Lower lobe of right lung (tissue), 2 donors: ENCODE results near the gene NTSR1. TPM values are rescaled to one million over a fixed set of nuclear protein-coding genes. Genes with fewer than 3 reads are reported as not detected.

Experiments used
- ATAC-seq, 2 donors: fragments of 200-7000 bp; cut with Tn5 transposase; one replicate each; pipeline ENCODE4 v1.9.1; 2020 to 2022; ENCODE audit warnings: mild to moderate bottlenecking in 2 of 2, moderate library complexity in 2 of 2
- DNase-seq: peaks from one replicate; pipeline ENCODE4 v3.0.0-alpha.2; 2020
- H3K27ac ChIP-seq: fragments of 200-600 bp; one replicate; pipeline ENCODE4 v1.8.0; 2022
- H3K27me3 ChIP-seq: fragments of 200-600 bp; one replicate; pipeline ENCODE4 v1.8.0; 2022; ENCODE audit warnings: low read depth
- H3K36me3 ChIP-seq: fragments of 200-600 bp; one replicate; pipeline ENCODE4 v1.8.0; 2022; ENCODE audit warnings: mild to moderate bottlenecking
- H3K4me1 ChIP-seq: fragments of 200-600 bp; one replicate; pipeline ENCODE4 v1.8.0; 2022
- H3K4me3 ChIP-seq: fragments of 200-600 bp; one replicate; pipeline ENCODE4 v1.8.0; 2022; ENCODE audit warnings: mild to moderate bottlenecking
- H3K9me3 ChIP-seq: fragments of 200-600 bp; one replicate; pipeline ENCODE4 v1.8.0; 2022
- intact Hi-C: fragments of 100-400 bp; cut with DNase I; formaldehyde crosslinking; loops from one replicate; pipeline ENCODE4 v1.11.0; 2022
- total RNA-seq: library from RNA; stranded (reverse); fragmentation: NEBNext Ultra II Directional; extraction: Animal tissue kit (Norgen Biotek cat#: 25700); gene quantifications from one replicate; pipeline ENCODE4 v1.2.1, GENCODE V29; 2021
- TF ChIP-seq, protein P1 (sequence below): fragments of 200-600 bp; IDR thresholded peaks from one replicate; pipeline ENCODE4 v1.8.0; 2022; ENCODE audit warnings: antibody characterized with exemption, mild to moderate bottlenecking
- donor health status: DM: no; HTN: yes; CAD: no; lungs with severe emphysema.

Gene NTSR1
- total RNA-seq, 1 donor from 2014 or later: not detected

GRCh38 chr20:62735331-62735821, 26.7 kb downstream of the NTSR1 start:
- no peak overlapping the region for H3K4me3 ChIP-seq
- peaks cover 9% of the 10 kb centered on the region for H3K4me1 ChIP-seq
- TF ChIP-seq, protein P1, sequence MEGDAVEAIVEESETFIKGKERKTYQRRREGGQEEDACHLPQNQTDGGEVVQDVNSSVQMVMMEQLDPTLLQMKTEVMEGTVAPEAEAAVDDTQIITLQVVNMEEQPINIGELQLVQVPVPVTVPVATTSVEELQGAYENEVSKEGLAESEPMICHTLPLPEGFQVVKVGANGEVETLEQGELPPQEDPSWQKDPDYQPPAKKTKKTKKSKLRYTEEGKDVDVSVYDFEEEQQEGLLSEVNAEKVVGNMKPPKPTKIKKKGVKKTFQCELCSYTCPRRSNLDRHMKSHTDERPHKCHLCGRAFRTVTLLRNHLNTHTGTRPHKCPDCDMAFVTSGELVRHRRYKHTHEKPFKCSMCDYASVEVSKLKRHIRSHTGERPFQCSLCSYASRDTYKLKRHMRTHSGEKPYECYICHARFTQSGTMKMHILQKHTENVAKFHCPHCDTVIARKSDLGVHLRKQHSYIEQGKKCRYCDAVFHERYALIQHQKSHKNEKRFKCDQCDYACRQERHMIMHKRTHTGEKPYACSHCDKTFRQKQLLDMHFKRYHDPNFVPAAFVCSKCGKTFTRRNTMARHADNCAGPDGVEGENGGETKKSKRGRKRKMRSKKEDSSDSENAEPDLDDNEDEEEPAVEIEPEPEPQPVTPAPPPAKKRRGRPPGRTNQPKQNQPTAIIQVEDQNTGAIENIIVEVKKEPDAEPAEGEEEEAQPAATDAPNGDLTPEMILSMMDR: no peak
- intact Hi-C loops: no loop called here
- H3K36me3 ChIP-seq: no peaks in the 10 kb centered on the region
- no peak for ATAC-seq
- no peak overlapping the region for H3K27ac ChIP-seq
- peaks cover 21% of the 10 kb centered on the region for H3K27me3 ChIP-seq
- DNase-seq: peak; percentile 20
- no peaks in the 10 kb centered on the region for H3K9me3 ChIP-seq

- intact Hi-C loops: no loop called here
- H3K36me3 ChIP-seq: no peaks in the 10 kb centered on the region
- H3K4me1 ChIP-seq: peaks cover 15% of the 10 kb centered on the region
- no peak overlapping the region for H3K4me3 ChIP-seq
- peaks cover 26% of the 10 kb centered on the region for H3K27me3 ChIP-seq
- no peak for ATAC-seq
- TF ChIP-seq, protein P1: no peak
- peak; percentile 16 for DNase-seq
- H3K9me3 ChIP-seq: no peaks in the 10 kb centered on the region
- no peak overlapping the region for H3K27ac ChIP-seq
Observed at GRCh38 chr20:62736026-62736406, 27.4 kb downstream of the NTSR1 start.

GRCh38 chr20:62736407-62737071, 27.9 kb downstream of the NTSR1 start:
- Histone ChIP-seq H3K4me1 (peaks cover 20% of the 10 kb centered on the region), H3K9me3 (no peaks in the 10 kb centered on the region), H3K36me3 (no peaks in the 10 kb centered on the region), H3K27me3 (peaks cover 31% of the 10 kb centered on the region), H3K4me3 (no peak overlapping the region), H3K27ac (no peak overlapping the region)
- TF ChIP-seq, protein P1: no peak
- intact Hi-C loops: no loop called here
- no peak for ATAC-seq
- peak; percentile 32 for DNase-seq

- intact Hi-C loops: no loop called here
- peaks cover 39% of the 10 kb centered on the region for H3K27me3 ChIP-seq
- ATAC-seq: no peak
Observed at GRCh38 chr20:62737271-62737811, 28.7 kb downstream of the NTSR1 start.

DNA sequence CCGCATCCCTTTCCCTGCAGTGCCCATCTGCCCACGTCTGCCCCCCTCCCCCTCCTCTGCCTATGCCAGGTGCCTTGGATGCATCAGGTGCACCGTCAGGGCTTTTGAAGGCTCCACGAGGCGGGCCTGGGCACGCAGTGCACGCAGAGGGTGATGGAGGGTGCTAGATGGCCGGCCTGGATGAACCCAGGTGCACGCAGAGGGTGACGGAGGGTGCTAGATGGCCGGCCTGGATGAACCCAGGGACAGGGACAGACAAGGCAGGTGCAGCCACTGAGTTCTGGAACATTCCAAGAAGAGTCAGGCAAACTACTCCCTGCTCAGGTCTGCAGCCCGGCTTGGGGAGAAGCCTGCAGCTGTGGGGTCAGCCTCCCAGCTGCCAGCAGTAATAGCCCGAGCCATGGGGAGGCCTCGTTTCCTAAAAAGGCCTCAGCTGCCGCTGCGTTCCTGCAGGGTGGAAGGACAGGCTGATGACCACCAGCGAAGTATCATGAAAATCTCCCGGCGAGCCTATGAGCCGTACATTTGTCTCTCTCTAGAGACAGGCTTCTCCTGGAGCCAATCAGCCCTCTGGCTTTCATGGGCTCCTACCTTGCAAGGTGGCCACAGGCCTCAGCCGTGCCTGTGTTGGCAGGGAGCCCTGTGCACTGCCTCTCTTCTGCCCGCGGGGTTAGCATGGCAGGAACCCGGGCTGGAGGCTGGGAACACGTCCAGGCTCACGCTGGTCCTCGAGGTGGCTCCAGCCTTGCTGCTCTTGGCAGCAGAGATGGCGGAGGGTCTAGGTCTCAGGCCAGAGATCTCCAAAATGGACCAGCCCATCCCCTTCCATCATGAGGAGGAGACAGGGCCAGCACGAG, 29.6 kb downstream of the NTSR1 start:
- H3K4me1 ChIP-seq: peaks cover 21% of the 10 kb centered on the region
- no peak for ATAC-seq
- intact Hi-C loops: no loop called here
- H3K36me3 ChIP-seq: no peaks in the 10 kb centered on the region
- H3K27me3 ChIP-seq: peaks cover 48% of the 10 kb centered on the region
- DNase-seq: peak; percentile 43
- TF ChIP-seq, protein P1: no peak
- H3K27ac ChIP-seq: no peak overlapping the region
- H3K9me3 ChIP-seq: no peaks in the 10 kb centered on the region
- H3K4me3 ChIP-seq: no peak overlapping the region

More at GRCh38 chr20:62737271-62737811, 28.7 kb downstream of the NTSR1 start:
- peaks cover 21% of the 10 kb centered on the region for H3K4me1 ChIP-seq
- H3K36me3 ChIP-seq: no peaks in the 10 kb centered on the region
- no peaks in the 10 kb centered on the region for H3K9me3 ChIP-seq
- peak; percentile 26 for DNase-seq
- H3K4me3 ChIP-seq: no peak overlapping the region
- TF ChIP-seq, protein P1: no peak
- H3K27ac ChIP-seq: no peak overlapping the region
